ENCODE measurements around the gene BRINP3.

The BRINP3 gene

GRCh38 chr1:190452272-190452848 is 25.3 kb downstream of the BRINP3 start:
- DNase-seq (ENCODE audit: low read depth) = no peak

- no peak for DNase-seq (ENCODE audit: low read depth)
These were observed 33.2 kb downstream of the BRINP3 start for GRCh38 chr1:190444464-190444863.

DNA sequence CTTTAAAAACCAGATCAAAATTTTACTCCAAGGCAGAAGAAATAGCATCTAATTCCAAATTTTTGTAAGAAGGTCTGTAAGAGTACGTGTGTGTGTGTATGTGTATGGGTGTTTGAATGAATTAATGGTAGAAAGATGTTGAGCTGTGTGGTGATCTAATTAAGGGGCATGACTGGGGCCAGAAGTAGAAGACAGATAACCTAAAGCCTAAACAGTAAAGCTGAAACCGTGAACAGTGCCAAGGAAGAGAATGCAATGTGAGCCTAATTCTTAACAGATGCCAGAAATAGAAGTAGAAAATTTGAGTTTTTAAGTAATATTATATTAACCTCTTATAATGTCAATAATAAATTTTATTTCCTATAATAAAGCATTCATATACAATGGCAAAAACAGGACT is 38.2 kb downstream of the BRINP3 start:
- no peak for DNase-seq (ENCODE audit: low read depth)

DNA sequence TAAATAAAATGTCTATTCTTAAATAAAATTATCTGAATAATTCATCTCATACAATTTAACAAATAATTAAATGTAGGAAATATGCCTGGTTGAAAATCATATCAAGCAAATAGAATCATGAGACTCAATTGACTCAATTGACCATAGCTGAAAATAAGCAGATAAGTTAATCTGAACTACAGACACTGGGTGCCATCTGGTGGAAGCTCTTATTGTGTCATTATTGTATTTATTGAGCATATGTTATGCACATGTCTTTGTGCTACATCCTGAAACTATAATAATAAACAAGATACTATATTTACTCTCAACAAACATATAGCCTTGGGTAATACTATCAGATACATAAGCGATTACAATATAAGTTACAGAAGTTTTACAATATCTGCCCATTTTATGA is 41.0 kb downstream of the BRINP3 start:
- no peak for DNase-seq (ENCODE audit: low read depth)

DNA sequence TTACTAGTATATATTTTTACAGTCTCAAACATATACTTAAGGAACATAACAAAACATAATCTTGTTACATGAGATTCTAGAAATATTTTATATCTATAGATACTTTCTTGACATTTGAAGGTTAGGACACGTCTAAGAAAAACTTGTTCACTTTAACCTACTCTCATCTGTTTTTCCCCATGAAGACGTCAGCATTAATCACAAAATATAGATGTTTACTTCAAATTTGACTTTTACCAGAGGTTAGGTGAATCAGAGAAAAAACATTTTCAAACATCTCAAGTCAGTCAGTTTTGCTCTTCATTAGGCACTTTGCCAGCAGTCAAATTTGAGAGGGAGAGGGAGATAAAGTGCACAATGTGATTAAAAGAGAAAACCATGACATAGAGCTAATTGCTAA is 47.7 kb downstream of the BRINP3 start:
- DNase-seq (ENCODE audit: low read depth) = no peak

DNA sequence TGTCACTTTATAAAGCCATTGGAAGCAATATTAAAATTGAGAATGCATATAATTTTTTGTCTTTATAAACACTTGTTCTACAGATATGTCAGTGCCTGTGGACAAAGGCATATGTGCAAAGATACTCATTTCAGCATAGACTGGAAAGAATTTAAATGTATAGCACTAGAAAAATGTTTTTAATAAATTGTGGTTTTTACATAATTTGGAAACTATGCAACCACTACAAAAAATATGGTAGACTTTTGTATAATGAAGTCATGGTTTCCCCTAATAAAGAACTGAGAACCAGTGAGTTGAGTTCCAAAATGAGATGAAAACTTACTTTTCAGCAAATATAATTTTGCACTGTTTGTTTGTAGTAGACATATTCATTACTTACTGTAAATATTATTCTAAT is 48.5 kb downstream of the BRINP3 start:
- no peak for DNase-seq (ENCODE audit: low read depth)

DNA sequence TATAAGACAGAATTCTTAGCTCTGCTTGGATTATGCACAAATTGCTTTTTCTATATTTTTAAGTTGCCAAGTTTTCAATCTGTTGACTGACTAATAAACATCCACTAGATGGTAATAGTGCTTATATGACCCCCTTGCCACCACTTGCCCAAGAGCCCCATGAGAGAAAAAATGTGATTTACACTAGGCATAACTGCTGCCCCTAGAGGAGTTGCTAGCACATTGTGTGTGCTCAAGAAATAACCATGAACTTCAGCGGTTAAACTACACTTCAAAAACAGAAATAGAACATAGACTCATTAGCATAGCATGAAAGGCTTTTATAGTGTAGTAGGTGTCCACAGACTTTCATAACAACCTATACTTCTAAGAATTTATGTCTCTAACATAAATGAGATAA is 61.4 kb downstream of the BRINP3 start:
- DNase-seq (ENCODE audit: low read depth) = no peak

DNA sequence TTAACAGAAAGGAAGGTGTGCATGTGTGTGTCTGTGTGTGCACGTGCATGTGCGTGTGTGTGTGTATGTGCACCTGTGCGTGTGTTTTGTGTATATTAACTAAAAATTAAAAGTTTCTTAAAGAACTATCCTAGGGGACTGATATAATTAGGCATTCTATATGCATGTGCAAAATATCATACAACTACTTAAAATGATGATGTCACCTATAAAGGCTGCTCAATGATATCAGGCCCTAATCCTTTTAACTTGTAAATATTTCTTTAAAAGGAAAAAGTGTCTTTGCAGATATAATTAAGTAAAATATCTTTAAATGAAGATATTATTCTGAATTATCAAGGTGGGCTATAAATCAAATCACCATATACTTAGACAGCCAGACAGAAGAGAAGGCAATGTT is 64.5 kb downstream of the BRINP3 start:
- DNase-seq (ENCODE audit: low read depth) = no peak

- no peak for DNase-seq (ENCODE audit: low read depth)
These were observed 74.3 kb downstream of the BRINP3 start for GRCh38 chr1:190403402-190403801.

- DNase-seq (ENCODE audit: low read depth) = no peak
These were observed 78.4 kb downstream of the BRINP3 start for GRCh38 chr1:190399233-190399632.

- DNase-seq (ENCODE audit: low read depth) = no peak
These were observed 86.1 kb downstream of the BRINP3 start for GRCh38 chr1:190391582-190391981.

DNA sequence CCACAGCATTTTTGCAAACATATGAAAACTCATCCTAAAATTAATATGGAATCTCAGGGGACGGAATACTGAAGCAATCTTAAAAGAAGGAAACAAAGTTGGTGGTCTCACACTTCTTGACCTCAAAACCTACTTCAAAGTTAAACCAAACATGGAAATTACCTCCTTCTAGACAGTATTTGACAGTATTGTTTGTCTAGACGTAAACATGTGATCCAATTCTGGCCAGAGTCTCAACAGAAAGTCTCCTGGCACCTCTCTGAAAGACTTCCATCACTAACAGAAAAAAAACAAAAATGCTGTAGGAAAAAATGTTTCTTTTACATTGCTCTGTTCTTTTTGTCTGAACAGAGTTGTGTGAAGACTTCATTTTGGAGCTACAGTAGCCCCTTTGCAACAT is 99.7 kb downstream of the BRINP3 start:
- no peak for DNase-seq (ENCODE audit: low read depth)

GRCh38 chr1:190377294-190377693 is 100.4 kb downstream of the BRINP3 start:
- DNase-seq (ENCODE audit: low read depth) = no peak

GRCh38 chr1:190376044-190376443 is 101.6 kb downstream of the BRINP3 start:
- DNase-seq (ENCODE audit: low read depth) = no peak

- no peak for DNase-seq (ENCODE audit: low read depth)
These were observed 103.8 kb downstream of the BRINP3 start for GRCh38 chr1:190373705-190374336.

GRCh38 chr1:190367200-190367599 is 110.5 kb downstream of the BRINP3 start:
- DNase-seq (ENCODE audit: low read depth) = no peak

- DNase-seq (ENCODE audit: low read depth) = no peak
These were observed 112.4 kb downstream of the BRINP3 start for GRCh38 chr1:190365283-190365682.

DNA sequence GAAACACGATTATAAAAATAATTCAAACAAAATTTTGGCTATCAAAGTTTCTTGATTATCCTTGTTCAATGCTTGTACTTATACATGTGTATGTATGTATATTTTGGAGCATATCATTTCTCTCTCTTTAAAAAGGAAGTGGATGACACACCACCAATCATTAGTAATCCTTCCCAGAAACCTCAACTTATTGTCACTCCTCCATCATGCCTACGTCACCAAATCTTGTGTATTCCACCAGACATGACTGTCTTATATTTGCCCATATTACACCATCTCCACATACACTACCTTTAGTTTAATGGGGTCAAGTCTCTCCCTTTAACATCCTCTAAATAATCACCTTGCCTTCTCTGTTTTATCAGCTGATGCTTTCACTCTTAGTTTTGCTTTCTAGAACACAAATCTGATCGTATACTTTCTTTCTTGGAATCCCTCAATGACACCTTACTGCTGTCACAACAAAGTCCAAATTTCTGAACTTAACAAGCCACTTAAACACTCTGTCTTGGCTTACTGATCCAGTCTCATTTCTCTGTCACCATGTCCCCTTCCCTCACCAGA is 124.0 kb downstream of the BRINP3 start:
- no peak for DNase-seq (ENCODE audit: low read depth)

GRCh38 chr1:190344454-190344853 is 133.2 kb downstream of the BRINP3 start:
- DNase-seq (ENCODE audit: low read depth) = no peak

GRCh38 chr1:190338829-190339228 is 138.8 kb downstream of the BRINP3 start:
- DNase-seq (ENCODE audit: low read depth) = no peak

- DNase-seq (ENCODE audit: low read depth) = no peak
These were observed 148.8 kb downstream of the BRINP3 start for GRCh38 chr1:190328871-190329270.

DNA sequence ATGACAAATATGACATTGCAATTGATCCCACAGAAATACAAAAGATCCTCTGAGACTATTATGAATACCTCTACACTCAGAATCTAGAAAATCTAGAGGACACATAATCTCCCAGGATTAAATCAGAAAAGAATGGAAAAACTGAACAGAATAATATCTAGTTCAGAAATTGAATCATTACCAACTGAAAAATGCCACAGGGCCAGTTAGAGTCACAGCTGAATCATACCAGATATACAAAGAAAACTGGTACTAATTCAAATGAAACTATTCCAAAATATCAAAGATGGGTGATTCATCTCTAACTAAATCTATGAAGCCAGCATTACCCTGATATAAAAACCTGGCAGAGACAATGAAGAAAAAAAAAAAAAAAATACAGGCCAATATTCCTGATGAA is 149.3 kb downstream of the BRINP3 start:
- DNase-seq (ENCODE audit: low read depth) = no peak

DNA sequence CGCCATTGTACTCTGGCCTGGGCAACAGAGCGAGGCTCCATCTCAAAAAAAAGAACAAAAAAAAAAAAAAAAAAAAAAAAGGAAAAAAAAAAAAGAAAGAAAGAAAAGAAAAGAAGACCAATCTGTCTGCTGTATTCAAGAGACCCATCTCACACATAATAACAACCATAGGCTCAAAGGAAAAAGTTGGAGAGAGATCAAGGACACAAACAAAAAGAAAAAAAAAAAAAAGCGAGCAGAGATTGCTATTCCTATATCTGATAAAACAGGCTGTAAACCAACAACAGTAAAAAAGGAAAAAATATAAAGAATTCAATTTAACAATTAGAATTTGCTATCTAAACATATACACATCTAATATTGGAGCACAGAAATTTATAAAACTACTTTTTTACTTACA is 150.4 kb downstream of the BRINP3 start:
- no peak for DNase-seq (ENCODE audit: low read depth)

GRCh38 chr1:190323530-190323929 is 154.1 kb downstream of the BRINP3 start:
- DNase-seq (ENCODE audit: low read depth) = no peak
